ENCODE measurements around the gene ZBTB20.

- no peak for TF ChIP-seq CTCF (IDR thresholded peaks at IDR 0.05; ENCODE audit: poor library complexity, severe bottlenecking)
- TF ChIP-seq POLR2AphosphoS5 (IDR thresholded peaks at IDR 0.05), result no peak
- TF ChIP-seq REST (IDR thresholded peaks at IDR 0.05; ENCODE audit: borderline replicate concordance), result no peak
- no peak for TF ChIP-seq EZH2 (IDR thresholded peaks at IDR 0.05; ENCODE audit: borderline replicate concordance, insufficient read depth, low read length, poor library complexity, severe bottlenecking)
- no peak for TF ChIP-seq TAF1 (IDR thresholded peaks at IDR 0.05; ENCODE audit: low read depth)
Measured at GRCh38 chr3:114743746-114744485, 403.2 kb downstream of the ZBTB20 start.

All from neural cell (in vitro differentiated cells).